B cell (primary cell): Measurements from ENCODE around the gene CAPN15.

Source experiments
- EZH2 ChIP-seq: IDR thresholded peaks from 2 replicates; pipeline ENCODE4 v1.6.1; 2012; ENCODE audit warnings: borderline replicate concordance, low read depth, mild to moderate bottlenecking, moderate library complexity, low read length; ENCODE audit not compliant: insufficient read depth, poor library complexity, severe bottlenecking
- TF ChIP-seq, protein P1 (sequence below): fragments of 200-600 bp; IDR thresholded peaks from one replicate; pipeline ENCODE4 v1.8.0; 2022; ENCODE audit warnings: antibody characterized with exemption, mild to moderate bottlenecking

DNA sequence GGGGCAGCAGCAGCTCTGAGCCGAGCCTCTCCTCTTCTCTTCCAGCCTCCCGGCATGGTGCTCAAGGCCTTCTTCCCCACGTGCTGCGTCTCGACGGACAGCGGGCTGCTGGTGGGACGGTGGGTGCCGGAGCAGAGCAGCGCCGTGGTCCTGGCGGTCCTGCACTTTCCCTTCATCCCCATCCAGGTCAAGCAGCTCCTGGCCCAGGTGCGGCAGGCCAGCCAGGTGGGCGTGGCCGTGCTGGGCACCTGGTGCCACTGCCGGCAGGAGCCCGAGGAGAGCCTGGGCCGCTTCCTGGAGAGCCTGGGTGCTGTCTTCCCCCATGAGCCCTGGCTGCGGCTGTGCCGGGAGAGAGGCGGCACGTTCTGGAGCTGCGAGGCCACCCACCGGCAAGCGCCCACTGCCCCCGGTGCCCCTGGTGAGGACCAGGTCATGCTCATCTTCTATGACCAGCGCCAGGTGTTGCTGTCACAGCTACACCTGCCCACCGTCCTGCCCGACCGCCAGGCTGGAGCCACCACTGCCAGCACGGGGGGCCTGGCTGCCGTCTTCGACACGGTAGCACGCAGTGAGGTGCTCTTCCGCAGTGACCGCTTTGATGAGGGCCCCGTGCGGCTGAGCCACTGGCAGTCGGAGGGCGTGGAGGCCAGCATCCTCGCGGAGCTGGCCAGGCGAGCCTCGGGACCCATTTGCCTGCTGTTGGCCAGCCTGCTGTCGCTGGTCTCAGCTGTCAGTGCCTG lies 46.7 kb downstream of the CAPN15 start:
- TF ChIP-seq, protein P1, sequence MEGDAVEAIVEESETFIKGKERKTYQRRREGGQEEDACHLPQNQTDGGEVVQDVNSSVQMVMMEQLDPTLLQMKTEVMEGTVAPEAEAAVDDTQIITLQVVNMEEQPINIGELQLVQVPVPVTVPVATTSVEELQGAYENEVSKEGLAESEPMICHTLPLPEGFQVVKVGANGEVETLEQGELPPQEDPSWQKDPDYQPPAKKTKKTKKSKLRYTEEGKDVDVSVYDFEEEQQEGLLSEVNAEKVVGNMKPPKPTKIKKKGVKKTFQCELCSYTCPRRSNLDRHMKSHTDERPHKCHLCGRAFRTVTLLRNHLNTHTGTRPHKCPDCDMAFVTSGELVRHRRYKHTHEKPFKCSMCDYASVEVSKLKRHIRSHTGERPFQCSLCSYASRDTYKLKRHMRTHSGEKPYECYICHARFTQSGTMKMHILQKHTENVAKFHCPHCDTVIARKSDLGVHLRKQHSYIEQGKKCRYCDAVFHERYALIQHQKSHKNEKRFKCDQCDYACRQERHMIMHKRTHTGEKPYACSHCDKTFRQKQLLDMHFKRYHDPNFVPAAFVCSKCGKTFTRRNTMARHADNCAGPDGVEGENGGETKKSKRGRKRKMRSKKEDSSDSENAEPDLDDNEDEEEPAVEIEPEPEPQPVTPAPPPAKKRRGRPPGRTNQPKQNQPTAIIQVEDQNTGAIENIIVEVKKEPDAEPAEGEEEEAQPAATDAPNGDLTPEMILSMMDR = no peak
- TF ChIP-seq EZH2 = no peak
